ENCODE data around the gene ZFC3H1.
A peak's percentile ranks its signal among the peaks of the same experiment; 100 is the strongest.

The ZFC3H1 gene

DNA sequence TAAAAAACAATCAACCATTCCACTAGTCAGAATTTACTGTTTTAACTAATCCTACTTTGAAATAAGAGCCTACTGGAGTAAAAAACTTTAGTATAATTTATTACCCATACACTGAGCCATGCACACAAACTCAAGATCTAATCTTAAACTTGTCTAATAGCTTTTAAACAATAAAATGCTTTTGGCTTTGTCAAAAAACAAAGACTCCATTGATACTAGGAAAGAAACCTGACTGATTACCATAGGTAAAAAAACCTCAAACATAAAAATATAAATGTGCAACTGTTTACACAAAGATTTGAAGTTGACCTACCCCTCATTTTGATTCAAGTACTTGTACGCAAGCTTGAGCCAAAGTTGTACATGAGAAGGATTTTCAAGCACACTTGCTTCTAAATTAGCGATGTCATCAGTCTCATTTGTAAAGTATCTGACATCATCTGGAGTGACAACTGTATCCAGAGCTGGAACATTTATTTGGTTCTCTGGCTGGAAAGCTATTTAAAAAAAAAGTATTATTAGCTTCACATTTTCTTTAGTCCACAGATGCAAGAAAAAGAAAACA, 36.1 kb downstream of the ZFC3H1 start:
- DNase-seq (ENCODE audit: low read depth), result no peak

DNA sequence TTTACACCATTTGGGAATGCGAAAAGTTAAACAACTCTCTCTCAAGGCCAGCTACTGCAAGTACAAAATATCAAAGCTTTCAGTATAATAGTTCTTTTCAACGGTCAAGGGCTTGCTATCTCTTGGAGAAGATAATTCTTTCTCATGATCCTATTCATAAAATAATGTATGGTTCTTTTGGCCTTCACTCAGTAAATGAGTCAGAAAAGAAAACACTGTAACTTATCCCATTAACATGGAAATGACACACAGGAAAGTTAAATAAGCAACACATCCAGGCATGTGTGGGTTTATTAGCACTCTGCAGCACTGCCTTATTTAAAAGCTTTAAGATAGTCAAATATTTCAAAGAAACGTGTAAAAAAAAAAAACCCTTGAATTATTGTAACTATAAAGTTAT, 36.9 kb downstream of the ZFC3H1 start:
- peak; percentile 52 for DNase-seq (ENCODE audit: low read depth)

DNA sequence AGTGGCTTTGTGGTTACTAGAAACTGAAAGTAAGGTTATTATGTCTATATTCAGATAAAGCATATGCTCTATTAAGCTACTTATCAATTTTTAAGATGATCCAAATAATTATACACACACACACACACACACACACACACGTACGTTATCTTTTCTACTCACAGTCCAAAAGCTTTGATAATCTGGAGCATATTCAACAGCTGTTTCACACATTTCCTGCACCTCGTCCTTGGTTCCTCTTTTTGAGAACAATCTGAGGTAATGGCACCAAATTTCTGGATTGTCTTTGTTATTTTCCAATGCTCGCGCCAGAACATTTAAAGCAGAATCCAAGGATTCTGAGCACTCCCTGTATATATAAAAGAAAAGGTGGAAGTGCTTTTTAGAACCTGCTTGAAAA, 37.5 kb downstream of the ZFC3H1 start:
- DNase-seq (ENCODE audit: low read depth), result no peak

DNA sequence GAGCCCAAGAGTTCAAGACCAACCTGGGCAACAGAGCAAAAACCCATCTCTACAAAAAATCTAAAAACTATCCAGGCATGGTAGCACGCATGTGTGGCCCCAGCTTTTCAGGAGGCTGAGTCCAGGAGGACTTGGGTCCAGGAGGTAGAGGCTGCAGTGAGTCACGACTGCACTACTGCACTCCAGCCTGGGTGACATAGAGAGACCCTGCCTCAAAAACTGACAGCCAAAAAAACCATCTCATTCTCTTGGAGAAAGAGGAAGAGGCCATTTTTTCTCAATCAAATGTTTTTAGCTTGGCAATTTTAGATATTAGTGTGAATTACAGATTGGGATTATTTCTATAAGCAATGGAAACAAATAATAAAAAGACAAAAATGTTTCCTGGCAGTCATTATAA, 38.2 kb downstream of the ZFC3H1 start:
- DNase-seq (ENCODE audit: low read depth), result no peak

DNA sequence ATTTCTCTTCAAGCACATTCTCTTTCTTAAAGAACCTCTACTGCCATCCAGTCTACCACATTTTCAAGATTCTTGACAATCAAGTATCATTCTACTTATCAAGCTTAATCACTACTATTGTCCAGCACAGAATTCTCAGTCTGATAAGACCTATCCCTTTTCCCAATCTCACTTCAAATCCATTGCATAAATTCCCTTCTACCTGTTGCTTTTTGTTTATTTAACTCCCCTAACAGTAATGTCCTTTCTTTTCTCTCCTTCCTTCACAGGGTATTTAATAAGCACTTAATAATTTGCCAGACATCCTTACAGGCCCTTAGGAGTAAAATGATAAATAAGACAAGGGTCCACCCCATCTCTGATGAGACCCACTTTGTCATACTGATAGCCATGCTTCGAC, 41.7 kb downstream of the ZFC3H1 start:
- DNase-seq (ENCODE audit: low read depth), result no peak

DNA sequence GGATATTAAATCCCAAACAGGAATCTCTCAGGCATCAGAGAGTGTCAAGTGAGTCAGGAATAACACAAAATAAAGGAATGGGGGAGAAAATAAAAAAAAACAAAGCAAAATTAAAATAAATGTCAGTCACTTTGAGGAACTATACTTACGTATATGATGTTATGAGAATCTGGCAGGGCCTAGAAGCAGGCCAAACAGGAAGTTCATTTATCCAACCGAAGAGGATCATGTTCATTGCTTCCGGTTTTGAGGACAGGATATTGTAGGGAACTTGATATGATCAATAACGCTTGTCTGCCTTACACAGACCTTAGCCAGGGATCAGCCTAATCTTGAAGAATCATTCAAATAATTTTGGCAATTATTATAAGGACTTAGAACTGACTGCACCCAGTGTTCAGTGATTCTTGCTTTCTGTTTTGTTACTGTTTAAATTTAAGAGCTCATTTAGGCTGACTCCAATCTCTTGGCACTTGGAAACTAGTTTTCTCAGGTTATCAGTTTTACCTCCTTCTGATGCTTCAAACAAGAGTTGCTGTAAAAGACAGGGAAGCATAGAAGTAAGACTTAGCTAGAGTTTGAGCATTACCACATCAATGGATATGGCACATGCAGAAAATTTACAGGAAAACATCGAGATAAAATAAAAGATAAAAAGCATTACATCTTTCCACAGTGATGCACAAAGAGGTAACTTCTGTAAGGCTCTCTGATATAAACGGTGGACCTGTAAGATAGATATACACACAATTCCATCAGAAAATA, 53.4 kb downstream of the ZFC3H1 start:
- no peak for DNase-seq (ENCODE audit: low read depth)

DNA sequence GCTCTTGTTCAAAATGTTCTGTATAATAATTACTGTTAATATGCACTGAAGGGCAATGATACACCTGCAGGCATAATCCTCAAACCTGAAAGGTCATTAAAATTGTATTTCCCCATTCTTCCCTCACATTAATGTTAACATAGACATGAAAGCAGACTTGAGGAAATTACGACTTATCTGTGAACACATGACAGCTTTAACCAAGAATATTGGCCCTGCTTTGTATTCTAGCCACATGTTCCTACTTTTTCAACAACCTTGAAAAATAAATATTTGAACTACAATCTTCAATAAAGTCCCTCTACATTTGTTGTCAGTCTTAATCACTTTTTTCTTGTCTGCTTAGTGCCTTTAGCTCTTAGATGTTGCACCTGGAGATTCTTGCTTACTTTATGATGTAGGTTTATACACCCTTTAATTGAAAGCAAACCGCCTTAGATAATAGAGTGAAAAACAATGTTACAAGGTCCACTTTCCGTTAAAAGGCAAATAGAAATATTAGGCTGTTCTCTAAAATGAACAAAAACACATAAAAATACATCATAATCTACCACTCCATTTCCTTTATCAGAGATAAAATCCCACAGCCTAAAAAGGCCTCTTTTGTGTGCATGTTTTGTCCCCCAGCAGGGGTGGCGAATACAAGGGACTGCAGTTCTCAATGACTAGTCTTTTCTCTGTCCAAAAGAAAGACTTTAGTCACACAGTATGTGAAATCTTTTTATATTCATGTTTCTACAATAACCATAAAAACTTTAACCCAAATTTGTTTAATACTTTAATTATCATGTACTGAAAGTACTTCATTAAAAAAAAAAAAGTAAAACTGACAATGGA, 55.9 kb downstream of the ZFC3H1 start:
- DNase-seq (ENCODE audit: low read depth), result no peak

DNA sequence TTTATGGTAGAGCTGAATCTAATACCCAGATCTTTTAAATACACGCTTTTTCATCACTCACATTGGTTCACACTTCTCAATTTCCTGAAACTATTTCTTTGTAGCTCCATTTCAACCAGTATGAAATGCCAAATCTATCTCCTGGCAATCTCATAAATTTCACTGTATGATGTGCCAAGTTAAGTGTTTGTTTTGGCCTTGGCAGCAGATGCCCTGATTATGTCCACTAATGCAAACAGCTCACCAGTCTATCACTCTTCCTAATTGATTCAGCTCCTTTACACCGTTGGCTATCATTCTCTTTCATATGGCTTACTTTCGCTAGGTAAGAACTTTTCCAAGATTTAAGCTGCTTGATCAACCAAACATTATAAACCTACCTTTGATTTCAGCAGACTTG, 58.6 kb downstream of the ZFC3H1 start:
- no peak for DNase-seq (ENCODE audit: low read depth)

DNA sequence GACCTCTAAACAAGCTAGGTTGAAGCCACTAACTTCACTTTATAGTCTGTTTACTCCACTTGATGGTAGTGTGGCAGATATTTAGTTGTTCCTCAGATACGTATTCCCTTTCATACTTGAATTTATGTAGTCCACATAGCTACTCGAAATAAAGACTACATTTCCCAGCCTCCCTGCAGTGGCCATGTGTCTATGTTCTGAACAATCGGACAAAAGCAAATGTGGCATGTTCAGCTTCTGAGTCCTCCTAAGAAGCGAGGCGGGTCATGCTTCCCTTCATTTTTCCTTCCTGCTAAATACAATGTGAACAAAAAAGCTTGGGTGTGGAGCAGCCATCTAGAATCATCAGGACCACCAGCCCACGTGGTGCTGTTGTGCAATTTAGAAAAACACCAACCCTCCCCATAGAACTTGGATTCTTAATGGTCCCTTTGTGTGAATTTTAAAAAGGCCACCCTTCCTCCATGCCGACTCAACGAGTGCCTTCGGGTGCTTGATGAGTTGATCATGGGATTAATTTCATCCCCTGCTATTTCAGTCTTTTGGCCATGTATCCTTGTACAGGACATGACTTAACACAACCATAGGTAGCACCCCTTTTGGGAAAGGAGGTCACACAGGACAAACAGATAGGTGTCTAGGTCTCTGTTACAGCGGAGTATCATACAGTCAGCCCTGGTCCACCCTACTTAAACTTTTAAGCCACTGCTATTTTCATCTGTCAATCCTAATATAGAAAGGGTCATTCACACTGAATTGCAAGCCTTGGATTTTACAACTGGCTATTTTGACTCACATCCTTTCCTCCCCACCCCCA, 60.7 kb downstream of the ZFC3H1 start:
- DNase-seq (ENCODE audit: low read depth), result no peak

DNA sequence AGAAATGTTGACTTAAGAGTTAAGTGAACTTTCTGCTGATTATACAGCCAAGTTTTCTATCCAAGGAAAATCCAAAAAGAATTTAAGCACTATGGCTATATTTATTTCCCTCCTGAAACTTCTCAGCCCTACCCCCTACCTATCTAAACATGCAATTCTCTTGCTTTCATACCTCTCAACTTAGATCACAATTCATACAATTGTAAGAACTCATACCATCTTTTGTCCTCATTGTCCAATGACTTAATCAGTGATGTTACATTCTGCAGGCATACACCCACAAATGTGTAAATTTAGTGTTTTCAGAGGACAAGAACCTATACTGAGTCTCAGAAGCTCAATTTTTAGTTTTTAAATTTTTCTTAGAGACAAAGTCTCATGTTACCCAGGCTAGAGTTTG, 62.1 kb downstream of the ZFC3H1 start:
- DNase-seq (ENCODE audit: low read depth), result peak; percentile 13

DNA sequence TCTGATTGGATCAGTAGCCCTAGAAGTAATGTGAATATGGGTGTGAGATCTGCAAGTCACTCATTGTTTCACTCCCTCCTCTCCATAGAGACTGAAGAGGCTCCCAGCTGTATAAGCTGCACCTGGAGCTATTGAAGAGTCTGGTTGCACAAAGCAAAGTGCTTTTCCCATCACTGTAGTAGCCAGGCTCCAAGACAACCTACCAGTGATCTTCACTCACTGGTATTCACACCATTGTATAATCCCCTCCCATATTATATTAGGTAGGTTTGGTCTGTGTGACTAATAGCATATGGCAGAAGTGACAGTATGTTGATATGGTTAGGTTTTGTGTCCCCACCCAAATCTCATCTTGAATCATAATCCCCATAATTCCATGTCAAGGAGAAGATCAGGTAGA, 64.4 kb downstream of the ZFC3H1 start:
- no peak for DNase-seq (ENCODE audit: low read depth)

DNA sequence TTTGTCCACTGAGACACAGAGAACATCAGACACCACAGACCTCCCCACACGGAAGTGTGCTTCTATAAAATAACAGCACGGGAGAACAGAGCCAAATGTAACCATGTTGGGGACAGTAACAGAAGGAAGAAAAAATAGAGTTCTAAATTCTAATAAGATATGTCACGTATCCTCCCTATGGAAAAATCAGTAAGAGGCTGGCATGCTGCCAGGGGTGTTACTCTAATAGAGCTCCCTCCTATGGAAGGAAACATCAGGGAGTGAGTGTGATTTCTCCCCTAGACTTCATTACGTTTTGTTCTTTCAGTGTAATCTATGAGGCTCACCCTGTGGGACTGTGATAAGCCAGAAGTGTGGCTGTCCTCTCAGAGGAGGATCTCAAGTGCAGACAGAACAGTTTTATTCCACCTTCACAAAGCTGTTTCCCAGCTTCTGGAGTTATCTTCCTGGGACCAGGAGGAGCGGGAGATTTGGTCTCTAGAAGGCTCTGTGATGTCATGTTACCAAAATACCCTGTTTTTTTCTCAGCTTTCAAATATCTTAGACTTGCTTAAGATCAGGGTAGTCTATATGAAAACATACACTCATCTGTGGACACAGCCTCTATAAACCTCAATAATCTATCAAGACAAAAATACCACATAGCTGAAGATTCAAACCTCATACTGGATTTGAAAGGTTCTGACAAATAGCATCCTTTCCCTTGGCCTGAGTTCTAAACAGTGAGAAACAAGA, 69.3 kb downstream of the ZFC3H1 start:
- DNase-seq (ENCODE audit: low read depth), result peak; percentile 18

DNA sequence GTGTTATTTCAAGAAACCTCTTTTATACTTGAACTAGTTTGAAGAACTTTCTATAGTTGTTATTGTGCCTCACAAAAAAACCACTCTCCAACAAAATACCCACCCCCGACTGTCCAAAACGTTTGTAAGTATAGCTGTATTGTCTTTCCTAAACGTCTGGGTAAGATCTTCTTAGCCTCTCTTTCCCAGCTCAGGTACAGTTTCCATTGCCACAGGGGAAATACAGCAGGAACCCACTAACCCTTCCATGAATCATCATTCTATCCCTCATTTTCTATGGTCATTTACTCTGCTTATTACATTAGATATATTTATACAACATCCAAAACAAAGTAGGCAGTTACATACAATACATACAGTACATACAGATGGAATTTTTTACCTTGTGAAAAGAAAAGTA, 70.8 kb downstream of the ZFC3H1 start:
- no peak for DNase-seq (ENCODE audit: low read depth)

DNA sequence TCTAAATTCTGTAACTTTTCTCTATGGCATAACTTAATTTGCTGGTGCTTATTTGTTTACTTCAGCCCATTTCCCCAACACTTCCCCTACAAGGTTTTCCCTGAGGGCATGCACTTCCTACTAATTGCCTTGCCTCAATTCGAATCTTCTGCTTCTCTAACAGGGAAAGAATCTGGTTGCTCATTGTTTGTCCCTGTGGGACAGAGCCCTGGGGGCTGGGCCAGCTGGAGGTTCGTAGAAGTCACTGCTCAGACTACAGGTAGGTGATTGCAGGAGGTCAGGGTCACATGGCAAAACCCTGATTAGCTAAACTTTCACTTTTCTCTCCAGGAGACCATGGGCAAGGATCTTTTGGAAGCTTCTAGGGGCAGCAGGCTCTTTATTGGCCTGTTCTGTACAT, 72.0 kb downstream of the ZFC3H1 start:
- DNase-seq (ENCODE audit: low read depth), result no peak

DNA sequence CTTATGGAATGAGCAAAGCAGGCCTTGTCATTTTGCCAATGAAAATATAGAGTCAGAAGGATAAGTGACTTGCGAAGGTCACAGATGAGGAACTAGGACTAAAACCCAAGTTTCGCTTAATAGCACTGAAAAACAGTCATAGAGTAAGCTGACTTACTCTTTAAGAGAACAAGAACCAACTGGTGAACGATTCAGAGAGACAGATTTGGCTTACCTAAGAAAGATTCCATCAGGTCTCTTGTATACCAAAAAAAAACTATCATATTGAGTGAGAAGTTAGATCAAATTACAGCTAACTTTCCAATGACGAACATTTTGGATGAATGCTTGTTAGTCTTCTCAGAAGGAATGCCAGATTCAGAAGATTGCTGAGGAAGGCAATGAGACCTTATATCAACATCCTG, 74.2 kb downstream of the ZFC3H1 start:
- DNase-seq (ENCODE audit: low read depth), result peak; percentile 35

DNA sequence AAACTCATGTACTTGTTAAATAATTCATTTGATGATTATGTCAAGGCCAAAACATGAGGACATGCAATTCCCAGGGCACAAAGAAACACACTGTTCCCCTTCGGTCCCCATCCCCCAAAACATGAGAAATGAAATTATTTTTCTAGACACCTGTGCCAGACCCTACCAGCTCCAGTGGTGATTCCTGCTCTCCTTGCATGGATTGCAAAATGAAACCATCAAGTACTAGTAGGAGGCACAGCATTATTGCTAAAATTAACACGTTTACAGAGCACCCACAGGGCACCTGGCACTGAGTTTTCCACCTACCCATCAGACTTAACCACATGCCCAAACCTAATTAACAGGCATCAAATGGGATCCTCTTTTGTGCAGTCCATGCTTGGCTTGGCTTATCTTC, 76.6 kb downstream of the ZFC3H1 start:
- no peak for DNase-seq (ENCODE audit: low read depth)

DNA sequence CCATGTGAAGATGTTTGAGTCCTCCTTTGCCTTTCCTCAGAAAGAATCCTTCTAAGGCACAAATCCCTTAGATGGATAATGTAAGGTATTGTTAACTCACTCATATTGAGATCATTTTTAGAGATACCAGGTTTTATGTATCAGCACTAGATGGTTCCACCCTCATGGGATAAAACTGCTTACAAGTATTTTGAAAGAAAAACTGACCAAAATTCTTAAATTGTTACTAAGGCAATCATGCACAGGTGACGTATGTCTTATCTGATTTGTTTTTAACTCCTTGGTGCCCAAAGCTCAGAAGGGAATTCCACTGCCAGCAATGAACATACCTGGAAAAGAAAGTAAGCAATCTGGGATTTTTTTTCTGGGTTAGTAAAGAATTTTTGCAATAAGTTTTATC, 78.4 kb downstream of the ZFC3H1 start:
- no peak for DNase-seq (ENCODE audit: low read depth)

DNA sequence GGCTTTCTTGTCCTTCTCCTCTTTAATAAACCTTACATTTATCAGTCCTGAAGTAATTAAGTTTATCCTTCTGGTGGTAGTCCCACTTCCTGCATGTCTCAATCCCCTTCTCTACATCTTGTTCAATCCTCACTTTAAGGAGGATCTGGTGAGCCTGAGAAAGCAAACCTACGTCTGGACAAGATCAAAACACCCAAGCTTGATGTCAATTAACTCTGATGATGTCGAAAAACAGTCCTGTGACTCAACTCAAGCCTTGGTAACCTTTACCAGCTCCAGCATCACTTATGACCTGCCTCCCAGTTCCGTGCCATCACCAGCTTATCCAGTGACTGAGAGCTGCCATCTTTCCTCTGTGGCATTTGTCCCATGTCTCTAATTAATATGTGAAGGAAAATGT, 79.3 kb downstream of the ZFC3H1 start:
- DNase-seq (ENCODE audit: low read depth), result no peak

DNA sequence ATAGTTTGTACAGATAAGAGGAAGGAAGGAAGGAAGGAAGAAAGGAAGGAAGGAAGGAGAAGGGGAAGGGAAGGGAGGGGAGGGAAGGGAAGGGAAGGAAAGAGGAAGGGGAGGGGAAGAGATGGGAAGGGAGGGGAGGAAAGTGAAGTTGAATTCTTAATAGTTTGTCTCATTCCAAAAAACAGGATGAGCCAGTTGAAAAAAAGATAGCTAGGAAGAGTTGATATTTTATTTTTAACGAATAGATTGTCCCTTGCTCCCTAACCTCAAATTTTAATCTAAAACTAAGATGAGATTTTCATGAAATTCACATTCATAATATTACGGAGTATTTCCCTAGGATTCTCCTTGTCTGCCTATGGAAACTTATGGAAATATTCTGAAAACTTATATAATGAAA, 80.7 kb downstream of the ZFC3H1 start:
- DNase-seq (ENCODE audit: low read depth), result no peak

DNA sequence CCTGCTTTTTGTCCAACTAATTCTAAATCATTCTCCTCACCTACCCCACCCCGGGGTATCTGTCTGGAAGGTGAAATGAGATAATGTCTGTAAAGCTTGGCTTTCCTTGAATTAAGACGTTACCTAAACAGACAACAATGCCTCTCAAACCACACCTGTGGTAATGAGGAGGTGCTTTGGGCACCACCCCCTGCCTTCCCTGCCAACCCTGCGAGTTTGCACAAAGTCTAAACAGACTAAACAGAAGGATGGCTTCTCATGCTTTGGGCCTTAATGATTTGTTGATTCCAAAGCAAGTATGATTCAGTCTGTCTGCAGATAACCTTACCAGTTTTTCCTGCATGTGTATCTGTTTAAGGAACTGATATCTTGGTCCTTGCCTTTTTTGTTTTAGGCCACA, 82.4 kb downstream of the ZFC3H1 start:
- DNase-seq (ENCODE audit: low read depth), result no peak

DNA sequence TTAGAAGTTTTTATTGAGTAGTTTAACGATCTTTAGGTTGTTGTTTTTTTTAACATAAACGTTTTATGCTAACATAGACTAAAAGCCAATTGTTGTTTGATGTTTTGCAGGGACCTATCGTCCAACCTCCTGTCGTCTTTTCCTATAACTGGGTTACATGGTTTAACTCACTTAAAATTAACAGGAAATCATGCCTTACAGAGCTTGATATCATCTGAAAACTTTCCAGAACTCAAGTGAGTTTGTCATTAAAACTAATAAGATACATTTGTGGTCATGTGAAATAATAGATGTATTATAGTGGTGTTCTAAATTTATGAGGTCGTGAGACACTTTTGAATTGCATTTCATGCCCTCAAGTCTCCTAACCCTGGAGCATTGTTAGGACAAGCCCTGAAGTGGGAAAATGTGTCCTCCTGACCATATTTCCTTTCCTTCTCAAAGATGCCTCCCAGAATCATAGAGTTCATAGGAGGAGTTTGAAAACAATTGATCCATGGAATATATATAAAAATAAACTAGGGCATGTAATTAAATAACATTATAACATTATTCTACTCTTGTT, 84.9 kb downstream of the ZFC3H1 start:
- DNase-seq (ENCODE audit: low read depth), result no peak
